MG63 (cell line): ENCODE measurements around the gene PADI6. TPM values are rescaled to one million over a fixed set of nuclear protein-coding genes. Genes with fewer than 3 reads are reported as not detected.
A peak's percentile ranks its signal among the peaks of the same experiment; 100 is the strongest.

ENCODE experiments used
- DNase-seq: peaks from one replicate; pipeline ENCODE4 v3.0.0-alpha.2; 2020
- H3K27me3 ChIP-seq: fragments of 250-450 bp; sonication (Bioruptor Pico); 2 replicates; pipeline ENCODE4 v1.5.1; 2020; ENCODE audit warnings: mild to moderate bottlenecking, moderate library complexity
- H3K36me3 ChIP-seq: fragments of 250-450 bp; sonication (Bioruptor Pico); 2 replicates; pipeline ENCODE4 v1.5.1; 2020; ENCODE audit warnings: mild to moderate bottlenecking, moderate library complexity
- H3K4me3 ChIP-seq: fragments of 250-450 bp; sonication (Bioruptor Pico); 2 replicates; pipeline ENCODE4 v1.5.1; 2020; ENCODE audit warnings: mild to moderate bottlenecking, moderate library complexity
- H3K9me3 ChIP-seq: fragments of 250-450 bp; sonication (Bioruptor Pico); 2 replicates; pipeline ENCODE4 v1.5.1; 2020; ENCODE audit warnings: mild to moderate bottlenecking, moderate library complexity
- total RNA-seq: library from RNA; depleted of rRNA; stranded (reverse); fragments of >200 nt; shearing (Covaris generic); gene quantifications from 2 replicates; pipeline ENCODE4 v1.2.3, GENCODE V29; 2014; ENCODE audit warnings: low replicate concordance

PADI6 gene
- total RNA-seq, 1 experiment from 2014 or later: not detected

DNA sequence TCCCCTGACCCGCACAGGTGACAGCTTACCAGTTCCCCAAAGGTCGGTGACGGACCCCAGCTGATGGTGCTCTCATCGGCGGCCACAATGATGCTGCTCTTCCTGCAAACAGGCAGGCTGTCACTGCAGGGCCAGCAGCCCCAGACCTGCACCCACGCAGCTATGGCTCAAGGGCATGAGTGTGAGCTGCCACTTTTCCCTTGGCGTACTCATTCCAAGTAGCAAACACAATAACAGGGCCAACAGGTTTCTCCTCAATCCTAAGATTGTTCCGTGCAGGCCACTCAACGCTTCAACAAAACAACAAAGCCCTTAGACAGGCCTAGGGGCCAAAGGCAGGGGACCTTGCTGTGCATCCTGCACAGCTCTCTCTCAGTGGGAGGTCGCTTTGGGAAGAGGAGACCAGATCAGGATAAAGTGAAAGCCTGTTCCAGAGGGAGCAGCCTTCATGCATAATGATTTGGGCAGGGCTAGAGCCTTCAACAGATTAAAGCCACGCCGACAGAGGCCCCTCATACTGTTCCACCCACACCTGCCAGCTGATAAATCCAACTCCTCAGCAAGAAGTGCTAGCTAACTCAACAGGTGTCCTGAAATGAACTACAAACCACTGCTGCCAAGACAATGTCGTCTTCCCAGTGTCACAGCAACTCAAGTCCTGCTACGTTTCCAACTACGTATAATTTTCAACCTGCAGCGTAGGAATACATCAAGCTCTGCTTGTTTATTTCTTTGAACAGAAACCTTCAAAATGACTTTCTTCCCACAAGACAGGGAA is 40.3 kb downstream of the PADI6 start:
- Histone ChIP-seq H3K36me3 (peaks cover 86% of the 10 kb centered on the region), H3K9me3 (no peaks in the 10 kb centered on the region), H3K4me3 (no peak overlapping the region), H3K27me3 (no peaks in the 10 kb centered on the region)
- DNase-seq: no peak

DNA sequence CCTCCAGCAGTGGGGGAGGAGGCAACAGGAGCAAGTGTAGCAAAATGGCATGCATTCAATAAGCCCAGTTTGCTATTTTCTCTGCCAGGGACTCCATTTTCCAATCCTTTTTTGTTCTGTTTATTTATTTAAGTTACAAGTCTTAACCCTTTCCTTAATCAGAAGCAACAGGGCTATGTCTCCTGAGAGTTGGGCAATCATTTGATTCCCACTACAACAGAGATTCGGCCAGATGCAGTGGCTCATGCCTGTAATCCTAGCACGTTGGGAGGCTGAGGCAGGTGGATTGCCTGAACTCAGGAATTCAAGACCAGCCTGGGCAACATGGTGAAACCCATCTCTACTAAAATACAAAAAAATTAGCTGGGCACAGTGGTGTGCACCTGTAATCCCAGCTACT is 42.0 kb downstream of the PADI6 start:
- peaks cover 92% of the 10 kb centered on the region for H3K36me3 ChIP-seq
- H3K27me3 ChIP-seq: no peaks in the 10 kb centered on the region
- no peak for DNase-seq
- no peak overlapping the region for H3K4me3 ChIP-seq
- no peaks in the 10 kb centered on the region for H3K9me3 ChIP-seq

DNA sequence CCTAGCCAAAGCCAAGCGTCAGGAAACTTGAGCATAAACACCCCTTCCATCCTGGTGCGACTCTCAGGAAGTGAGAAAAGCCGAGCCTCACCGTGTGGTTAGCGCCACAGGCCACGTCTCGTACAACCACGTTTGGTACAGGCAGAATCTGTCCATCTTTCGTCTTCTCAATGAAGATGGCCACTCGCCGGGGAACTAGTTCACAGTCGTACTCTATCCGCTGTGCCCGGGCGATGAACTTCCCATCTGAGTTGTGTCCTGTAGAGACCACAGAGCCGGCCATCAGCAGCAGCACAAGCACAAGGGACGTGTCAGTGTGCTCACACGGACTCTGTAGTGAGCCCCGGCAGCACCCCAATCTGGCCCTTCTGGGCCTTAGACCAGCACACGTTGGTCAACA is 44.4 kb downstream of the PADI6 start:
- H3K9me3 ChIP-seq: no peaks in the 10 kb centered on the region
- DNase-seq: no peak
- H3K27me3 ChIP-seq: no peaks in the 10 kb centered on the region
- no peak overlapping the region for H3K4me3 ChIP-seq
- H3K36me3 ChIP-seq: peaks cover 88% of the 10 kb centered on the region

DNA sequence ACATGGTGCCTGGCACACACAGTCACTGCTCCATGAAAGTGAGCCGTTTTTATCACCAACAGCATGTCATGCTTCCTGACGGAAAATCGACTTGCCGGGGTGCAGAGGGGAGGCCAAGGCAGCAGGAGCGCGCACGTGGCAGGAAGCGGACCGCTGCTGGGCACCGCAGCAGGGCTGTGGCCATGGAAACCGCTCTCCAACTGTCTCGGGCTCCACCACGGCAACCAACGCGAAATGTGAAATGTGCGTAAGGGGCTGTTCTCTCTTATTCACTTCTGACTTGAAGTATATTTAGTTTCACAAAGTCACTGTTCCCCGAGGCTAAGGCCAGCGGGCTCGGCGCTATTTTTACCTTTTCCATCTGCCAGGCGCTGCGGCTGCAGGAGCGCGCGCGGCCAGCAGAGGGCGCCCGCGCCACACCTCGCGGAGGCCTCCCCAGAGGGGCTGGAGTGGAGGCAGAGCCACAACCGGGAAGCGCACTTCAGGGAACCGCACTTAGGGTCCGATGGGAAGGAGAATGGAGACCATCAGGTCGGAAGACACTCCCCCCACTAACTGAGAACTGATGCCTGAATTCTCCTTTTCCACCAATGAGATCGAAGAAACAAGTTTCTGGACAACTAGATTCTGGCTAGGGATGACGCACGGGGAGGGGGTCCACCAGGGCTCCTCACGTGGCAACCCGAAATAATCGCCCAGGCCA is 47.8 kb downstream of the PADI6 start:
- Histone ChIP-seq H3K4me3 (no peak overlapping the region), H3K9me3 (no peaks in the 10 kb centered on the region), H3K36me3 (peaks cover 86% of the 10 kb centered on the region), H3K27me3 (no peaks in the 10 kb centered on the region)
- DNase-seq: no peak

DNA sequence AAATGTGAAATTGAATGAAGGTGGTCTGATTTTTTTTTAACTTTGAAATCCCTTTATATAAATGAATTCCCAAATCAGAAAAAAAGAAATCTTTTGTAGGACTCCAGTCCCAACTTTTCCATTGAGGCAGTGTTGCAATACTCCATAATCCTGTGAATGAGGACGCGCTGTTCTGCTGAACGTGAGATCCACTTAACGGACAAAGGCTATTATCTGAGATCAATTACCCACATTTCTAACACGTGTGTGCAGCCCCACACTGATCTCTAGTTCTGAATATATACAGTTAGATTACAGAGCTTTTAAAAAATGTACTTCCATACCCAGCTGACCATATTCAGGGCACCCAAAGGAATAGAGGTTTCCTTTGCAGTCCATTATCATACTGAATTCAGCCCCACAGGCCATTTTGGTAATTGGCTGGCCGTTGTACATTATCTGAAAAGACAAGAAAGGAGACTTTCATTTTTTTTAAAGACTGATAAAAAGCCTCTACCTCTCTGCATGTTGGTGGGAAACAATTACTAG is 48.5 kb downstream of the PADI6 start:
- DNase-seq: no peak
- peaks cover 83% of the 10 kb centered on the region for H3K36me3 ChIP-seq
- no peaks in the 10 kb centered on the region for H3K27me3 ChIP-seq
- H3K9me3 ChIP-seq: no peaks in the 10 kb centered on the region
- H3K4me3 ChIP-seq: no peak overlapping the region

DNA sequence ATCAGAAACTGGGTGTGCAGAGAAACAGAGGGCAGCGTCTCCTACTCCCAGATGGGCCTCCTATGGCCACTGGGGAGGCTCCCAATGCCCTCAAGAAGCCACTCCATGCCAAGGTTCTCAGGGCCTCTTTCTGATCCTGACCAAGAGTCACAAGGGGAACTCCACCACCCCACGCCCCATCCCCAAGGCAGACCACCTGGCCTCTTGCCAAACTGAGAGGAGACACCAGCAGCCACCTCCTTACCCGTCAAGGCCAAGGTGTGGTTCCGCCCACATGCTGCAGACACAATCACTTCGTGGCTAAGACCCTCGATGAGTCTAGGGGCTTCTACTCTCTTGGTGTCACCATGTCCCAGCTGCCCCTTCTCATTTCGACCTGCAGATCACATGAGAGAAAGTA is 50.5 kb downstream of the PADI6 start:
- no peaks in the 10 kb centered on the region for H3K9me3 ChIP-seq
- H3K4me3 ChIP-seq: no peak overlapping the region
- no peak for DNase-seq
- H3K36me3 ChIP-seq: peaks cover 74% of the 10 kb centered on the region
- H3K27me3 ChIP-seq: no peaks in the 10 kb centered on the region

DNA sequence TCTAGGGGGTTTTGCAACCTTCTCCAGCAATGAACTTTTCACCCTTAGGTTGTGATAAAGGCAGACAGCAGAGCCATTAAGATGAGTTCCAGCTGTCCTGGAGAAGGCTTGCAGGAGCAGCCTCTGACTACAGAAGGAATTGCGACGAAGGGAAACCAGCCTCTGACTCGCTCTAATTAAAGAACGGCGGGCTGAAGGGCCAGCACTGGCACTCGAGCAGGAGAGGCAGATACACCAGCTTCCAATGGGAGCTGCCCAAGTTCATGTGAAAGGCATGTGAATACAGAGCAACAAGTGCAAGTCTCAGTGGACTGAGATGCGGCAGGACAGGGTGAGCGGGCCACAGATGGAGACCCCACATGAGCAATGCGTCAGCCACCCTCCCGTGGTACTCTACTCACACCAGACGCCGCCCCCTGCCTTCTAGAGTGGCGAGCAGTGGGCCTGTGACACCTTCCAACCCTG is 51.8 kb downstream of the PADI6 start:
- H3K4me3 ChIP-seq: no peak overlapping the region
- H3K36me3 ChIP-seq: peaks cover 77% of the 10 kb centered on the region
- no peaks in the 10 kb centered on the region for H3K9me3 ChIP-seq
- H3K27me3 ChIP-seq: no peaks in the 10 kb centered on the region
- no peak for DNase-seq

DNA sequence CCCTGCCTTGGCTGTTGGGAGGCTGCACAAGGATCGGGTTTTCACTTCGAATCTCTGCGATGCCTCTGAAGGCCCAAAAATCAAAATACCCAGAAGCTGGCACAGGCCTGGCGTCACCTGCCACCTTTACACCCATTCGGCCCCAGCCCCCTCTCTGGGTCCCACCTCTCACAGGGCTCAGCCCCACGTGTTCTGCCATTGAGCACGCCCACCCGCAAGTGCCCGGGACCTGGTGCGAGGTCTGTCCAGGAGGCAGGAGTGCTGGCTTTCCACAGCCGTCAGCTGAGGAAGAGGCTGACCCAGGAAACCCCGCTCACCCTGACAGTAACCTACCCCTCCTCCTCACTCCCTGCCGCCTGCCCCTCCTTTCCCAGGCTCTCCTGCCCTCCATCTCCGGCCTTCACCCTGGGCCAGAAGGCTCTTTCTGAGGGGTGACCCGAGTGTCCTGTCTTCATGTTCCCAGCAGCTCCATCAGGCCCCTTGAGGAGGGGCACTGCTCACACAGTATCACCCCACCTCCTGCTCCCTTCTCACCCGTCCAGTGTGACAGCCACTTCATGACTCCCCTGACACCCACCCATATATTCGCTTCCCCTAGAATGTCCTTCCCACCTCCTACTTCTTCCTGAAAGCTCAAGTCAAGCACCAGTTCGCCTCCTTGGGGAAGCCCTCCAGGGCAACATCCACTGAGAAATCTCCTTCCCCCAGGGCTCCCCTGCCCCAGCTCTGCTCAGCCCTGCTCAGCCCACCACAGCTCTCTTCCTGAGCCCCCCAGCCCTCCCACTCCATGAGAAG is 54.0 kb downstream of the PADI6 start:
- H3K27me3 ChIP-seq: no peaks in the 10 kb centered on the region
- no peak for DNase-seq
- peaks cover 65% of the 10 kb centered on the region for H3K36me3 ChIP-seq
- H3K4me3 ChIP-seq: no peak overlapping the region
- H3K9me3 ChIP-seq: no peaks in the 10 kb centered on the region

DNA sequence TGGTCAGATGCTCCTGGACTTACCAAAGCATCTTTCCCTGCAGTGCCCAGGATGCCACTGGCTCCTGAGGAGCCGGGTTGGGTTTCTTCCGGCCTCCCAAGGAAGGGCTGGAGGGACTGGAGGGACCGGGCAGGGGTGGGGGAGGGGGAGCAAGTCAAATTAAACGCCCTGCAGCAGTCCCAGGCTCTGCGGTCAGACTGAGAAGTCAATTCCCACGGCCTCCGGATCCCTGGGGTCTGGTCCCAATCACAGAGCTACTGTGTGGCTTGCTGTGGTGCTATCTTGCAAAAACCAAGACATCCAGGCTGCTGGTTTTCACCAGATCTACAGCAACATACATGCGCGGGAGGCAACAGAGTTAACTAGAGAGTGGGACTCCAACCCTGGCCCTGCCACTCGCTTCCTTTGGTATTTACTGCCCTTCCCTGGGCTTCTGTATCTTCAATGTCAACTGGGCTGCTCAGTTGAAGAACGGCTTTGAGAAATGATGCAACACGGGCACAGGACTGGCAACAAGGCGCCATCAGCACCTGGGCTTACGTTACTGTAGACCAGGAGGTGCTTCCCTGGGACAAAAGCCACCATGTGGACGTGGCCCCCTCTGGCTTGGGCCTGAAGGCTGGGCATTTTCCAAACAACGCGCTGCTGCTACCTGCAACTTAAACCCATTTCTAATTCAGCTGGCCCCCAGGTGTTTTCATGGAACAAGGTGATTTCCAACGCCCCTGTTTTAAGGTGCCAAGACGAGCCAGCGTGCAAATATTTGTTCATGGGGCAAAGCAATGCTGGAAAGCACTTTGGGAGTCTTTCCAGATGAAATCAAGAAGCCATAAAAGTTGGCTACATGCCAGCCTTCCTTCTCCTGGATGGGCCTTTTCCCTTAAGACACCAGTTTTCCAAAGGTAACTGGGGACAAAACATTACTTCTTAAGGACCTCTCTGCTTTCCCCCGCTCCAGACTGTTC is 56.0 kb downstream of the PADI6 start:
- no peaks in the 10 kb centered on the region for H3K9me3 ChIP-seq
- H3K36me3 ChIP-seq: peaks cover 65% of the 10 kb centered on the region
- no peak for DNase-seq
- H3K4me3 ChIP-seq: no peak overlapping the region
- H3K27me3 ChIP-seq: no peaks in the 10 kb centered on the region

DNA sequence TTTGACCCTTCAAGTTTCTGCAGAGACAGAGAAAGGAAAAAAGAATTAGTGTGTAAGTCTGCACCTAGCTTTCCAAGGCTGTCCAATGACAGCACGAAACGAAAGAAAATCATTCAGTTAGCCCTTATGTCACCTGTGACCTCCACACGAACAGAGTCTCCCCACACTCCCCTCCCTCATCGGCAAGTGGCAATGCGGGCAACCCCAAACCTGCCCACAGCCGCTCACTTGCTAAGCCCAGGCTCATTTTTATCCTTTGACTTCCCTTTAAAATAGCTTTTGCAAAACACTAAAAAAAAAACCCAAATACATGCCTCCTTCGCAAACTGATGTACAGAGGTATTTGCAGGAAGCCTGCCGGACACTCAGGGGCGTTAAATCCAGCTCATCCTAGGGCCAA is 57.2 kb downstream of the PADI6 start:
- Histone ChIP-seq H3K36me3 (peaks cover 65% of the 10 kb centered on the region), H3K4me3 (no peak overlapping the region), H3K27me3 (no peaks in the 10 kb centered on the region), H3K9me3 (no peaks in the 10 kb centered on the region)
- DNase-seq: no peak

DNA sequence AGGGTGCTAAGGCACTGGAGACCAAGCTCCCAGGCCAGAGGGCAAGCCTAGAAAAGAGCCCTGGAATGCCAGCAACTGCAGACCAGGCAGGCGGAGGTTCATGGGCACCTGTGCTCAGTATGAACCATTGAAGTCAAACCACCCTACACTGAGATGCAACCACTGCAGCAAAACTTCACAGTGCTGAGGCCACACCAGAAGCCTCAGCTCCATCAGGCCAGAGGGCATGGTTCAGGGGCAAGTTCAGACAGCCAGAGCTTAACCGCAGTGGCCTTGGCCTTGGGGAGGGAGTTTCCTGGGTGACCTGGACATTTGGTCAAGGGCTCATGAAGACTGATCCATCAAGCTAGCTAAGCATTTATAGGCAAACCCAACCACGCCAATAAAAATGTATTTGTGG is 60.4 kb downstream of the PADI6 start:
- Histone ChIP-seq H3K9me3 (no peaks in the 10 kb centered on the region), H3K27me3 (no peaks in the 10 kb centered on the region), H3K4me3 (no peak overlapping the region), H3K36me3 (peaks cover 78% of the 10 kb centered on the region)
- DNase-seq: no peak

DNA sequence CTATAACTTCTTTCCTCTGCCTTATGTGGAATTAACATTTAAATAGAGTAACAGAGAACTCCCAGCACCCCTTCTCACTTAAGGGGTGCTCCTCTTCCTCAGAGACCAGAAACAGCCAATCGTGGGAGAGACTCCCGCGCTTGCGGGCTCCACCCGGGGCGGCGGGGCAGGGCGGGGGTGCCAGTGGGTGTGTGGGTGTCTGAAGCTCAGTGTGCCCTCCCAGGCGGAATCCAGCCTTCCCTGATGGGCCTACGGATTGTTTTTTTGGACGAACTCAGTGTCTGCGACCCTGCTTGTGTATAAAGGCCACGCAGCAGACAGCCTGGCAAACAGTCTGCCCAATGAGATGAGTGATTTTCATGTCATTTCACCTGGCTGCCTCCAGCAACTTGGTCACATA is 61.3 kb downstream of the PADI6 start:
- no peaks in the 10 kb centered on the region for H3K9me3 ChIP-seq
- H3K36me3 ChIP-seq: peaks cover 70% of the 10 kb centered on the region
- H3K4me3 ChIP-seq: no peak overlapping the region
- DNase-seq: no peak
- no peaks in the 10 kb centered on the region for H3K27me3 ChIP-seq

DNA sequence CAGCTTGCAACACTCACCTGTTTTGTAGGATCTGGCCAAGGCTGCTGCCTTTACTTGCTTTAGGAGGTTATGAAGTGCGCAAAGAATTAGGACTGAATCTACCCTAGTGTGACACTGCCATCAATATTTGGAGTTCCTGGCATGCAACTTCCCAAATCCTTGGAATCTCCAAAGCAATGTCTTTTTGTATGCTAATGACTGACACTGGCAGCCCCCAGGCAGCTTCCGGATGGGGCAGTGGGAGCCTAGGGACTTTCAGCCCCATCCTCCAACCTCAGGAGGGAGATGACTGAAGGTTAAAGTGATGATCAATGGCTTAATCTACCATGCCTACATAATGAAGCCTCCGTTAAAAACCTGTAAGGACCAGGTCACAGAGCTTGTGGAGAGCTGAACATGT is 62.0 kb downstream of the PADI6 start:
- peaks cover 62% of the 10 kb centered on the region for H3K36me3 ChIP-seq
- no peaks in the 10 kb centered on the region for H3K9me3 ChIP-seq
- no peak overlapping the region for H3K4me3 ChIP-seq
- H3K27me3 ChIP-seq: no peaks in the 10 kb centered on the region
- no peak for DNase-seq

DNA sequence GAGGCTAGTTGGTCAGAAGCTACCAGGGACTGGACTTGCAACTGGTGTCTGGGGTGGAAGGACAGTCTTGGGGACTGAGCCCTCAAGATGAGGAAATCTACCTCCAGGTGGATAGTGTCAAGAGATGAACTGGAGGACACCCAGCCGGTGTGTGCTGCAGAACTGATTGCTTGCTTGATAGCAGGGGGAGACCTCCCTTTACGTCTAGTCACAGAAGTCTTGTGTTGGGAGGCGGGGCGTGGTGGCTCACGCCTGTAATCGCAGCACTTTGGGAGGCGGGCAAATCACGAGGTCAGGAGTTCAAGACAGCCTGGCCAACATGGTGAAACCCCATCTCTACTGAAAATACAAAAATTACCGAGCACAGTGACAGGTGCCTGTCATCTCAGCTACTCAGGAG is 62.6 kb downstream of the PADI6 start:
- Histone ChIP-seq H3K9me3 (no peaks in the 10 kb centered on the region), H3K36me3 (peaks cover 60% of the 10 kb centered on the region), H3K27me3 (no peaks in the 10 kb centered on the region), H3K4me3 (no peak overlapping the region)
- no peak for DNase-seq

DNA sequence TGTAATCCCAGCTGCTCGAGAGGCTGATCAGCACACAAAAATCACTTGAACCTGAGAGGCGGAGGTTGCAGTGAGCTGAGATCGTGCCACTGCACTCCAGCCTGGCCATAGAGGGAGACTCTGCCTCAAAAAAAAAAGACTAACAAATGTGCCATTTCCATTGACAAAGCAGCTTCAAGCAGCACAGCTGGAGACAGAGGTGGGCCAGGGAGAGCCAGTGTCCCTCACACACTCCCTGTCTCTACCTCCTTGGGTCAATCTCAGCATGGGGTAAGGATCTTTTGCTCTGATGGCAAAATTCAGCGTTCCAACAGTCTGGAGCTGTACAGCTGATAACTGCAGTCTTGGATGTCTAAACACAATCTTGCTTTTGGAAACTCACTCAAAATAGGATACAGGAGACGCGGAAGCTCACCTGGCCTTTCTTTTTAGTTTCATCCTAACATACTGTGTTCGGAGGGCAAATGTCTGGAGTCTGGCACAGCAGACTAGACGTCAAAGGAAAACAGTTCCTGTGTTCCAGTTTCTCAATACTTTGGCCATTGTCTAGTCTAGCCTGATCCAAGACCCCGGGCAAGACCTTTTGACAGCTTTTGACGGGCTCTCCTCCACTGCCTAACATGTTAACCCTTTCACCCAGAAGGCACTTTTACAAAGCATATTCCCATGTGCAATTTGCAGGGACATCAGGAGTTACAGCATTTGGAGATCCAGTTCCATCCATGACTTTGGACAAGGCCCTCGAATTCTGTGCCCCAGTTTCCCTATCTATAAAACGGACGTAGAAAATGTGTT is 64.6 kb downstream of the PADI6 start:
- Histone ChIP-seq H3K4me3 (peak overlapping the region; percentile 81), H3K36me3 (peaks cover 54% of the 10 kb centered on the region), H3K27me3 (no peaks in the 10 kb centered on the region), H3K9me3 (no peaks in the 10 kb centered on the region)
- DNase-seq: no peak

DNA sequence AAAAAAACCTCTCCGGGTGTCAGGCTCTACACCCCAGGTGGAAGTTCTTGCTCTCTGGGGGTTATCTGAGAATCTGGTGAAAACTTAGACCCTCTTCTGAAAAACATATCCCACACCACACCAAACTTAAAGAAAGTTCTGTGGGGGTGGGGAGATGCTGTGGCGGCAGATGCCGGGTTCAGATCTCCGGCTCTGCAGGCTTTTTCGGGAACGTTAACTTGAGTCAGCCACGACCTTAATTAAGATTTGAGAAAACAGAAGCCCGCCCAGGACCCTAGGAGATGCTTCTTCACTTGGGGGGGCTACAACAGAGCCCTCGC is 65.2 kb downstream of the PADI6 start:
- no peak for DNase-seq
- Histone ChIP-seq H3K27me3 (no peaks in the 10 kb centered on the region), H3K9me3 (no peaks in the 10 kb centered on the region), H3K36me3 (peaks cover 50% of the 10 kb centered on the region), H3K4me3 (peak overlapping the region; percentile 81)
